Nephron progenitor cell (in vitro differentiated cells): ENCODE results near the gene KDM3B.

Source experiments
- DNase-seq: peaks from one replicate; pipeline ENCODE4 v3.0.0; 2021
- H3K27ac Mint-ChIP-seq: 2 replicates; pipeline ENCODE4 v1.8.0; 2021; ENCODE audit warnings: mild to moderate bottlenecking, moderate library complexity, mixed read lengths
- H3K27me3 Mint-ChIP-seq: 2 replicates; pipeline ENCODE4 v1.8.0; 2021; ENCODE audit warnings: mild to moderate bottlenecking, low read depth, mixed read lengths; ENCODE audit not compliant: poor library complexity
- H3K36me3 Mint-ChIP-seq: 2 replicates; pipeline ENCODE4 v1.8.0; 2021; ENCODE audit warnings: low read depth, mixed read lengths
- H3K4me1 Mint-ChIP-seq: 2 replicates; pipeline ENCODE4 v1.8.0; 2021; ENCODE audit warnings: mixed read lengths
- H3K4me3 Mint-ChIP-seq: 2 replicates; pipeline ENCODE4 v1.8.0; 2021; ENCODE audit warnings: mild to moderate bottlenecking, moderate library complexity, mixed read lengths
- H3K9me3 Mint-ChIP-seq: 2 replicates; pipeline ENCODE4 v1.8.0; 2021; ENCODE audit warnings: mild to moderate bottlenecking, moderate library complexity, mixed read lengths
- TF ChIP-seq, protein P1 (sequence below): fragments of 200-600 bp; sonication (generic); IDR thresholded peaks from 2 replicates; pipeline ENCODE4 v1.5.0; 2021; ENCODE audit warnings: antibody characterized with exemption

KDM3B gene

DNA sequence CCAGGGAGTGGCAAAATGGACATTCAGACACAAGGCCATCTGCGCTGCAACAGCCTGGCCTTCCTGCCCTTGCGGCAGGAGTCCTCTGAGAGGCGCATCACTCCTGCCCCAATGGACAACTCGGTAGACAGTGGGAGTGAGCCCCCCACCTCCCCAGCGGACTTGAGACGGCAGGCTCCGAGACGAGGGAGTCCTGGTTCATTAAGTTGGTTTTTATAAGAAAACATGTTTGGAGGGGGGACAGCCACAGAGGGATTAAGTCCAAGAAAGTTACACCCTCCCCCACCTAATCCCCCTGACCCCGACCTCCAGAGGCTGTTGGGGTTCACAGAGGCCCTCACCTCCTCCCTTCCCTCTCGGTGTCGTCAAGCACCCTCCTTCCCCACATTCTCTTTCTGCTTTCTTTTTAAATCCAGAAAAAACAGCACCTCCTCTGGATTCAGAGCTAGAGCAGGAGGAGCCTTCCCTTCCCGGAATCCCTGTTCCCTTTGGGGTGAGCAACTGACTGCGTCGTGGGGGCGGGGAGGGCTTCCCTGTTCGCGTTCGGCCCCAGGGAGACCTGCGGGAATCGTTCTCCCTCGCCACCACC, 111.0 kb downstream of the KDM3B start:
- Mint-ChIP-seq H3K27me3 (peaks cover 21% of the 10 kb centered on the region), H3K9me3 (no peaks in the 10 kb centered on the region)
- no peak for DNase-seq

DNA sequence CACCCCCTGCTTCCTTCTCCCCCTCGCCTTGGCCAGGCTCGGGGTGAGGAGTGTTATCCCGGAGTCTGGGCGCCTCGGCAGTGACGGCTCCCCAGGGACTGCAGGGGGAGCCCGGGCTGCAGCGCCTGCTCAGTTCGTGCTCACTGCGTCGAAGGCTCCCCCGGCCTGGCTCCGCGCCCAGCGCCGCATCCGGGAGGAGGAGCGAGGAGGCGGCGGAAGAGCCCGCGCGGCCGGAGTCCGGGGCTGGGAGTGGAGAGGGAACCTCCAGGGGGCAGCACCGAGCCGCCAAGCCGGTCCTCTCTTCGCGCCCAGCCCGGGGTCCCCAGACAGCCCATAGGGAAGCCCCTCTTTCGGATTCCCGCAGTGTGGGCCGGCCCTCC, 111.5 kb downstream of the KDM3B start:
- peaks cover 21% of the 10 kb centered on the region for H3K27me3 Mint-ChIP-seq
- TF ChIP-seq, protein P1, sequence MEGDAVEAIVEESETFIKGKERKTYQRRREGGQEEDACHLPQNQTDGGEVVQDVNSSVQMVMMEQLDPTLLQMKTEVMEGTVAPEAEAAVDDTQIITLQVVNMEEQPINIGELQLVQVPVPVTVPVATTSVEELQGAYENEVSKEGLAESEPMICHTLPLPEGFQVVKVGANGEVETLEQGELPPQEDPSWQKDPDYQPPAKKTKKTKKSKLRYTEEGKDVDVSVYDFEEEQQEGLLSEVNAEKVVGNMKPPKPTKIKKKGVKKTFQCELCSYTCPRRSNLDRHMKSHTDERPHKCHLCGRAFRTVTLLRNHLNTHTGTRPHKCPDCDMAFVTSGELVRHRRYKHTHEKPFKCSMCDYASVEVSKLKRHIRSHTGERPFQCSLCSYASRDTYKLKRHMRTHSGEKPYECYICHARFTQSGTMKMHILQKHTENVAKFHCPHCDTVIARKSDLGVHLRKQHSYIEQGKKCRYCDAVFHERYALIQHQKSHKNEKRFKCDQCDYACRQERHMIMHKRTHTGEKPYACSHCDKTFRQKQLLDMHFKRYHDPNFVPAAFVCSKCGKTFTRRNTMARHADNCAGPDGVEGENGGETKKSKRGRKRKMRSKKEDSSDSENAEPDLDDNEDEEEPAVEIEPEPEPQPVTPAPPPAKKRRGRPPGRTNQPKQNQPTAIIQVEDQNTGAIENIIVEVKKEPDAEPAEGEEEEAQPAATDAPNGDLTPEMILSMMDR = peak; percentile 93
- H3K4me3 Mint-ChIP-seq = peak overlapping the region; percentile 84
- peak; percentile 95 for DNase-seq
- peaks cover 55% of the 10 kb centered on the region for H3K4me1 Mint-ChIP-seq
- peak overlapping the region; percentile 95 for H3K27ac Mint-ChIP-seq
- no peaks in the 10 kb centered on the region for H3K9me3 Mint-ChIP-seq
- H3K36me3 Mint-ChIP-seq = peaks cover 24% of the 10 kb centered on the region

More for the DNA sequence above, 111.0 kb downstream of the KDM3B start:
- Mint-ChIP-seq H3K4me3 (peak overlapping the region; percentile 84), H3K36me3 (peaks cover 20% of the 10 kb centered on the region), H3K4me1 (peaks cover 56% of the 10 kb centered on the region), H3K27ac (peak overlapping the region; percentile 95)
- TF ChIP-seq, protein P1 = no peak

GRCh38 chr5:138464388-138465260, 112.1 kb downstream of the KDM3B start:
- TF ChIP-seq, protein P1 = peak; percentile 32
- H3K9me3 Mint-ChIP-seq = no peaks in the 10 kb centered on the region
- H3K4me3 Mint-ChIP-seq = peak overlapping the region; percentile 84
- peaks cover 51% of the 10 kb centered on the region for H3K4me1 Mint-ChIP-seq
- H3K27me3 Mint-ChIP-seq = peaks cover 24% of the 10 kb centered on the region
- H3K36me3 Mint-ChIP-seq = peaks cover 24% of the 10 kb centered on the region
- H3K27ac Mint-ChIP-seq = peak overlapping the region; percentile 92
- DNase-seq = peak; percentile 94

DNA sequence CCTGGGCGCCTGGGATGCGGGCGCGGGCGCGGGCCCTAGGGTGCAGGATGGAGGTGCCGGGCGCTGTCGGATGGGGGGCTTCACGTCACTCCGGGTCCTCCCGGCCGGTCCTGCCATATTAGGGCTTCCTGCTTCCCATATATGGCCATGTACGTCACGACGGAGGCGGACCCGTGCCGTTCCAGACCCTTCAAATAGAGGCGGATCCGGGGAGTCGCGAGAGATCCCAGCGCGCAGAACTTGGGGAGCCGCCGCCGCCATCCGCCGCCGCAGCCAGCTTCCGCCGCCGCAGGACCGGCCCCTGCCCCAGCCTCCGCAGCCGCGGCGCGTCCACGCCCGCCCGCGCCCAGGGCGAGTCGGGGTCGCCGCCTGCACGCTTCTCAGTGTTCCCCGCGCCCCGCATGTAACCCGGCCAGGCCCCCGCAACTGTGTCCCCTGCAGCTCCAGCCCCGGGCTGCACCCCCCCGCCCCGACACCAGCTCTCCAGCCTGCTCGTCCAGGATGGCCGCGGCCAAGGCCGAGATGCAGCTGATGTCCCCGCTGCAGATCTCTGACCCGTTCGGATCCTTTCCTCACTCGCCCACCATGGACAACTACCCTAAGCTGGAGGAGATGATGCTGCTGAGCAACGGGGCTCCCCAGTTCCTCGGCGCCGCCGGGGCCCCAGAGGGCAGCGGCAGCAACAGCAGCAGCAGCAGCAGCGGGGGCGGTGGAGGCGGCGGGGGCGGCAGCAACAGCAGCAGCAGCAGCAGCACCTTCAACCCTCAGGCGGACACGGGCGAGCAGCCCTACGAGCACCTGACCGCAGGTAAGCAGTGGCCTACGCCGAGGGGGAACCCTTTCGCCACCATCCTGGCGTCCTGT, 113.0 kb downstream of the KDM3B start, which contains the start of gene EGR1:
Gene EGR1 (plus strand): TSS at position 219 of the 864 bp plus-strand sequence. CDS start 283 bp downstream, at position 502.
- peak; percentile 95 for DNase-seq
- Mint-ChIP-seq H3K27ac (peak within 1 kb of the TSS; percentile 92), H3K4me3 (peak within 1 kb of the TSS; percentile 86), H3K9me3 (no peaks in the 10 kb centered on the region), H3K4me1 (peaks cover 48% of the 10 kb centered on the region), H3K36me3 (peaks cover 24% of the 10 kb centered on the region), H3K27me3 (peaks cover 28% of the 10 kb centered on the region)
- TF ChIP-seq, protein P1 = no peak

GRCh38 chr5:138466125-138466899, 113.8 kb downstream of the KDM3B start:
- Mint-ChIP-seq H3K36me3 (peaks cover 24% of the 10 kb centered on the region), H3K27me3 (peaks cover 28% of the 10 kb centered on the region), H3K4me1 (peaks cover 40% of the 10 kb centered on the region), H3K4me3 (peak overlapping the region; percentile 86), H3K27ac (no peak overlapping the region), H3K9me3 (no peaks in the 10 kb centered on the region)
- TF ChIP-seq, protein P1 = no peak
- peak; percentile 41 for DNase-seq
